NCI-H2196 treated with DMSO at 0.1 percent for 48 hours (cell line): ENCODE data around the gene PROP1.
"Not testable (repeated sequence)": the region's sequence is repeated elsewhere in the genome, so short reads cannot be mapped to it uniquely, and the experiment has no call there.

Experiments used
- DNase-seq: peaks from one replicate; lab custom pipeline; 2025; ENCODE audit not compliant: unreplicated experiment; lab: John Stamatoyannopoulos, UW

PROP1 gene

DNA sequence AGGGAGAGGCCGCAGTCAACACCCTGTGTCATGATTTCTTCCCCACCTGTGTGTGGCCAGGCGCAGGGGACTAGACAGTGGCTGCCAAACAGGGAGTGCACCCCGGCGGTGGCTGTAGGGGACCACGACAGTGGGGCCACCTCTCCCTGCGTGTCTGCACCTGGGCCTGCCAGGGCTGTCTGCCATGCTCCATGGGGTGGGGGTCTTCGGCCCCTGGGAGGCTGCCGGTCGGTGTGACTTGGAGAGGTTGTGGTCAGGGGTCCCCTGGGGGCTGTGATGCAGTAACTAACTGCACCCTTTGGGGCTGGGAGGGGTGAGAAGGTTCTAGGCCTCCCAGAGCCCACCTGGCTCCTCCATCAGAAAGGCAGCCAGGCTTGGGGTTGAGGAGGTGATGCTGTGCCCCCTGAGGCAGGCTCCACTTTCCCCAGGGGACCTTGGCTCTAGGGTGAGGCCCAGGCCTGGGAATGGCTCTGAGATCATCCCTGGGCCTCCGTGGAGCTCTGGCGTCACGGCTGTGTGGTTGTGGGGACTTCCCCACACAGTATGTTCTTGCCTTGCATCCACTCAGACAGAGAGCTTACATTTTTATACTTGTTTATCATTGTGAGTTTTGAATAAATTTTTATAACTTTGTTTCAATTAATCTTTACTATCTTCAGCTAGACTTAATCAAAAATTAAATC, 50.3 kb downstream of the PROP1 start:
- DNase-seq, result not testable (repeated sequence)

DNA sequence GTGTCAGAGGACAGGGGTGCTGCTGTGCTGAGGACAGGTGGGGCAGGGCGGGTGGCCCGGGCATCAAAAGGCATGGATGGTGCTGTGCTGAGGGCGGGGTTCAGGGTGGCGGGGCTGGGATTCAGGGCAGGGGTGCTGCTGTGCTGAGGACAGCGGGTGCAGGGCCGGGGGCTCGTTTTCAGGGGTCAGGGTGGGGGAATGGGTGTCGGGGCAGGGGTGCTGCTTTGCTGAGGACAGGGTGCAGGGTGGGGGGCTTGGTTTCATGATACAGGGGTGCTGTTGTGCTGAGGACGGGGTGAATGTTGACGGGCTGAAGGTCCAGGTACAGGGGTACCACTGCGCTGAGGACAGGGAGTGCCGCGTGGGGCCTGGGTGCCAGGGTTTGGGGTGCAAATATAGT, 50.9 kb downstream of the PROP1 start:
- DNase-seq, result not testable (repeated sequence)

DNA sequence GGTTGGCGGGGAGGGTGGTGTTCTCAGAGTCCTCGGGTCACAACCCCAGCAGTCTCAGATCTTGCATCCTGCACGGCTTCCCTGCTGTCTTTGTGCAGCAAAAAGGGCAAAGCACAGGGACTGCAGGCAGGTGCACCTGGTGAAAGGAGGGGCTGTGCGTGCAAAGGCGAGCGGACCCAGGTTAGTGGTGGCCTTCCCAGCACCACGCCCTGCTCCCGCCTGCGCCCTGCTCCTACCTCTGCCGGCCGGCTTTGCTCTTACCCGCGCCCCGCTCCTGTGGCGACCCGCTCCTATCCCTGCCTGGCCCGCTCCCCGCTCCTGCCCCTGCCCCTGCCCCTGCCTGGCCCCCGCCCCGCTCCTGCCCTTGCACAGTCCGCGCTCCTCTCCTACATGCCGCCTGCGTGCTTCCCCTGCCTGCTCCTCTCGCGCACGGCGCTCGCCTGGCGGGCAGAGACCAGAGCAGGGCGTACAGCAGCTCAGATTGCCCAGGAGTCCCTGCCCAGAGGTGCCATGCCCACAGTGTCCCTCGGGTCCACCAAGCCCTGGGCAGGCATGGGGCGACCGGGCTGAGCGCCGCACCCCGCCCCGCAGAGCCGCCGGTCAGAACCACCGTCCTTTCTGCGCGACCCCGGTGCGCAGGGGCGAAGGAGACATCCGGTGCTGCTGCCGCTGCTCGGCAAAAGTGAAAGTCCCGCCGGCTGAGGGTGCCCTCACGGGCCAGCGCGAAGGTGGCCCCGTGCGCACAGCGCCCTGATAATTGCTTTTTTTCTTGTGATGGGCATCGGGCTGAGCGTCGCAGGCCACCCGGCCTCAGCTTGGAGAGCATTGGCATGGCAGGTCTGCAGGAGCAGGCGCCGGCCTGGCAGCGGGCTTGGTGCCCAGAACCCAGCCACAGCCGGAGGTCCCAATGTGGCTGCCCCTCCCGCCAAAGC, 52.0 kb downstream of the PROP1 start:
- DNase-seq, result not testable (repeated sequence)

DNA sequence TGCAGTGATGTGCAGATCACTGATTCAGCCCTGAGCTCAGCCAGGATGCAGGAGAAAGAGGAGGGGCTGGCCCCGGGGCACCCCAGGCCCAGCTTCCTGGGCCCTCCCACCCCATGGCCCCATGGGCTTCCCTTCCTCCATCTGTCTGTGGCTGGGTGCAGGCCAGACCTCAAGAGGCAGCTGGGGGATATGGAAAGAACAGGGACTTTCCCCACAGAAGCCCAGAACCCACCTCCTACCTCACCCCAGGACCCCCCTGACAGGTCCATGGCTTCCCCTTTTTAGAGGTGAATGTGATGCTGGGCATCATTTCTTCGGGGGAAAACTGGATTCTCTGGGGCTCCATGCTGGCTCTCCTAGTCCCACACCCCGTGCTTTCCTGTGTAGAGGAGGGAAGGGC, 53.1 kb downstream of the PROP1 start:
- not testable (repeated sequence) for DNase-seq
